OCI-LY1 (cell line): ENCODE results near the gene TMC4.
A peak's percentile ranks its signal among the peaks of the same experiment; 100 is the strongest.

Source experiments
- H2AFZ ChIP-seq: fragments of 200-600 bp; sonication (generic), shearing (Covaris generic); 2 replicates; pipeline ENCODE4 v1.6.0; 2014; ENCODE audit warnings: antibody characterized with exemption, mild to moderate bottlenecking, low read length
- H3F3A ChIP-seq: fragments of 200-600 bp; sonication (generic), shearing (Covaris generic); 2 replicates; pipeline ENCODE4 v1.6.0; 2014; ENCODE audit warnings: mild to moderate bottlenecking, antibody characterized with exemption, low read length, moderate library complexity; ENCODE audit not compliant: insufficient read depth
- H3K27ac ChIP-seq: fragments of 200-600 bp; sonication (generic); 2 replicates; pipeline ENCODE4 v1.5.1; 2014; ENCODE audit warnings: low read length, mixed run types, mild to moderate bottlenecking, low read depth; ENCODE audit not compliant: poor library complexity, severe bottlenecking
- H3K27me3 ChIP-seq: fragments of 200-600 bp; sonication (generic); 2 replicates; pipeline ENCODE4 v1.6.0; 2014; ENCODE audit warnings: antibody characterized with exemption, mild to moderate bottlenecking, low read length, moderate library complexity; ENCODE audit not compliant: insufficient read depth
- H3K36me3 ChIP-seq: fragments of 200-600 bp; sonication (generic); 2 replicates; pipeline ENCODE4 v1.6.1; 2014; ENCODE audit warnings: mild to moderate bottlenecking, antibody characterized with exemption, low read length, moderate library complexity, mixed read lengths; ENCODE audit not compliant: insufficient read depth
- H3K4me1 ChIP-seq: fragments of 200-600 bp; sonication (generic); 2 replicates; pipeline ENCODE4 v1.5.1; 2014; ENCODE audit warnings: mild to moderate bottlenecking, low read length, moderate library complexity; ENCODE audit not compliant: insufficient read depth, severe bottlenecking
- H3K4me2 ChIP-seq: fragments of 200-600 bp; sonication (generic), shearing (Covaris generic); 2 replicates; pipeline ENCODE4 v1.6.1; 2014; ENCODE audit warnings: low read length
- H3K4me3 ChIP-seq: fragments of 200-600 bp; sonication (generic); 2 replicates; pipeline ENCODE4 v1.5.1; 2014; ENCODE audit warnings: low read length, low read depth, mild to moderate bottlenecking, mixed read lengths; ENCODE audit not compliant: poor library complexity, severe bottlenecking
- H3K79me2 ChIP-seq: fragments of 200-600 bp; shearing (Covaris generic); 2 replicates; pipeline ENCODE4 v1.6.1; 2016; ENCODE audit warnings: mixed run types, low read length, mixed read lengths; ENCODE audit not compliant: insufficient read depth
- H3K9ac ChIP-seq: fragments of 200-600 bp; sonication (generic), shearing (Covaris generic); 2 replicates; pipeline ENCODE4 v1.6.1; 2014; ENCODE audit warnings: mild to moderate bottlenecking, low read length, mixed read lengths
- H3K9me2 ChIP-seq: fragments of 200-600 bp; sonication (generic), shearing (Covaris generic); 2 replicates; pipeline ENCODE4 v1.6.1; 2014; ENCODE audit warnings: low read depth, mild to moderate bottlenecking, low read length, mixed read lengths
- H3K9me3 ChIP-seq: fragments of 200-600 bp; shearing (Covaris generic); 2 replicates; pipeline ENCODE4 v1.6.1; 2014; ENCODE audit warnings: low read length, mixed read lengths
- H4K20me1 ChIP-seq: fragments of 200-600 bp; sonication (generic), shearing (Covaris generic); 2 replicates; pipeline ENCODE4 v1.6.0; 2016; ENCODE audit warnings: mild to moderate bottlenecking, low read length; ENCODE audit not compliant: insufficient read depth
- CTCF ChIP-seq: fragments of 200-600 bp; sonication (generic), shearing (Covaris generic); IDR thresholded peaks from 2 replicates; pipeline ENCODE4 v1.5.1; 2017; ENCODE audit warnings: mild to moderate bottlenecking, antibody characterized with exemption, low read length, moderate library complexity, mixed read lengths
- EZH2 ChIP-seq: fragments of 200-600 bp; sonication (generic), shearing (Covaris generic); IDR thresholded peaks from 2 replicates; pipeline ENCODE4 v1.8.0; 2017; ENCODE audit warnings: borderline replicate concordance, mixed run types, mild to moderate bottlenecking, antibody characterized with exemption, low read length, moderate library complexity, mixed read lengths

Gene TMC4

DNA sequence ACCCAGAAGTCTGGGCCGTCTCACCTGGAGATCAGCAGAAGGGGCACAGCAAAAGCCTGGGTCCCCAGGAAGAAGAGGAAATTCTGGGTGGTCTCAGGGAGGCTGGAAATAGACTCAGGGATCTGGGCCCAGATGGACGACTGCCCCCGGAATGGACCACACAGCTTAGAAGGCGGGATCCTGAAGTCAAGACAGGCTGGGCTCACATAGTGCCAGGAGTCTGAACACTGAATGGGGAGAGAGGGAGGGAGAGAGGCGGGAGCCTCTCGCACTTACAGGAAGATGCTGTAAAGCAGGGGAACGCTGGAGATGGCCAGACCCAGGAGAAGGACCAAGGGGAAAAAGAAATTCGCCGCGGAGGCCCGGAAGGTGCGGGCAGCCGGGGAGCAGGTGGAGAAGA is 12.1 kb downstream of the TMC4 start:
- H3K9ac ChIP-seq: peak overlapping the region; percentile 73
- H3K36me3 ChIP-seq: peaks cover 19% of the 10 kb centered on the region
- no peaks in the 10 kb centered on the region for H3K9me2 ChIP-seq
- peak overlapping the region; percentile 69 for H3K4me3 ChIP-seq
- peak overlapping the region; percentile 74 for H3K4me2 ChIP-seq
- H3K9me3 ChIP-seq: no peaks in the 10 kb centered on the region
- no peaks in the 10 kb centered on the region for H4K20me1 ChIP-seq
- no peaks in the 10 kb centered on the region for H3K79me2 ChIP-seq
- H2AFZ ChIP-seq: no peak overlapping the region
- H3K4me1 ChIP-seq: peaks cover 28% of the 10 kb centered on the region
- no peaks in the 10 kb centered on the region for H3K27me3 ChIP-seq
- no peaks in the 10 kb centered on the region for H3F3A ChIP-seq
- TF ChIP-seq EZH2: no peak
- no peak for TF ChIP-seq CTCF
- H3K27ac ChIP-seq: peak overlapping the region; percentile 41

DNA sequence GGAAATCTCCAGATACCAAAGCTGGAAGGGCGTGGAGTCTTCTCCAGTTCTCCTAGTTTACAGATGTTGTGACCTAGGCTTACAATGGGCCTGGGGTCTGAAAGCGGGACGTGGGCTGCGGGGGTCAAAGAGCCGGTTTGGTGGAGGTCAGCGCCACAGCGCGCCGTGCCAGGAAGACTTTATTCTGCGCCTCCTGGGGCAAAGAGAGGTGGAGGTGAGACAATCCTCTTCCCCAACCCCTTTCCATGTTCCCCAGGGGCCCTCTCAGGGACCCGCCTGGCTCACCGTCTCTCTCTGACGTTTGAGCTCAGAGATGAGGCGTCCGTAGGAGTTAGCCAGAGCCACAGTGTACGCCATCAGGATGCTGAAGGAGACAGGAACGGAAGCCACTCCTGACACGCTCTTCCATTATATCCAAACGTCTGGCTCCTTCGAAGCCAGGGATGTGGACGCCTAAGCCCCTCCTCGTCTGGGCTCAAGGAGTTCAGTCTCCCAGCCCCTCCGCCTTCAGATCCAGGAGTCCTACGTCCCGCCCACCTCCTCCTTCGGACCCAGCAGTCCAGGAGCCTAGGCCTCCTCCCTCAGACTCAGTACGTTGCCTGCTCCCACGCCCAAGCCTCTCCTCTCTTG is 12.7 kb downstream of the TMC4 start:
- H3K27me3 ChIP-seq: no peaks in the 10 kb centered on the region
- no peaks in the 10 kb centered on the region for H4K20me1 ChIP-seq
- no peak overlapping the region for H2AFZ ChIP-seq
- peak overlapping the region; percentile 73 for H3K9ac ChIP-seq
- no peaks in the 10 kb centered on the region for H3K9me2 ChIP-seq
- H3K27ac ChIP-seq: peak overlapping the region; percentile 41
- TF ChIP-seq CTCF (no peak), EZH2 (no peak)
- H3K4me2 ChIP-seq: peak overlapping the region; percentile 74
- H3K79me2 ChIP-seq: no peaks in the 10 kb centered on the region
- no peaks in the 10 kb centered on the region for H3K9me3 ChIP-seq
- H3K4me1 ChIP-seq: peaks cover 28% of the 10 kb centered on the region
- peaks cover 24% of the 10 kb centered on the region for H3K36me3 ChIP-seq
- no peaks in the 10 kb centered on the region for H3F3A ChIP-seq
- H3K4me3 ChIP-seq: peak overlapping the region; percentile 69

- Histone ChIP-seq H3K4me2 (peak within 1 kb of the TSS; percentile 92), H3K4me3 (peak within 1 kb of the TSS; percentile 69), H3K27me3 (no peaks in the 10 kb centered on the region), H3K27ac (peak within 1 kb of the TSS; percentile 80), H3K4me1 (peaks cover 28% of the 10 kb centered on the region), H4K20me1 (no peaks in the 10 kb centered on the region), H3K9ac (peak within 1 kb of the TSS; percentile 73), H3K9me3 (no peaks in the 10 kb centered on the region), H3F3A (no peaks in the 10 kb centered on the region), H3K79me2 (no peaks in the 10 kb centered on the region), H2AFZ (no peak within 1 kb of the TSS), H3K36me3 (peaks cover 31% of the 10 kb centered on the region), H3K9me2 (no peaks in the 10 kb centered on the region)
- TF ChIP-seq CTCF (peak; percentile 28; the same call in 1 of the 2 replicates), EZH2 (no peak)
Observed at GRCh38 chr19:54159352-54160181, 13.4 kb downstream of the TMC4 start, which contains the start of gene LENG1. Gene LENG1 (minus strand): TSS chr19:54159721. CDS start chr19:54159695, 26 bp downstream.
